OCI-LY7 (cell line): ENCODE data around the gene PTGDS.

Source experiments
- EZH2phosphoT487 ChIP-seq: fragments of 200-600 bp; sonication (generic); IDR thresholded peaks from 2 replicates; pipeline ENCODE4 v1.6.1; 2018; ENCODE audit warnings: low read depth, borderline replicate concordance, mild to moderate bottlenecking, mixed run types, antibody characterized with exemption, low read length, moderate library complexity, mixed read lengths
- TF ChIP-seq, protein P1 (sequence below): fragments of 200-600 bp; sonication (generic); conservative IDR thresholded peaks from 2 replicates; pipeline ENCODE4 v1.5.1; 2014; ENCODE audit warnings: mild to moderate bottlenecking, antibody characterized with exemption, low read length, moderate library complexity, mixed read lengths

DNA sequence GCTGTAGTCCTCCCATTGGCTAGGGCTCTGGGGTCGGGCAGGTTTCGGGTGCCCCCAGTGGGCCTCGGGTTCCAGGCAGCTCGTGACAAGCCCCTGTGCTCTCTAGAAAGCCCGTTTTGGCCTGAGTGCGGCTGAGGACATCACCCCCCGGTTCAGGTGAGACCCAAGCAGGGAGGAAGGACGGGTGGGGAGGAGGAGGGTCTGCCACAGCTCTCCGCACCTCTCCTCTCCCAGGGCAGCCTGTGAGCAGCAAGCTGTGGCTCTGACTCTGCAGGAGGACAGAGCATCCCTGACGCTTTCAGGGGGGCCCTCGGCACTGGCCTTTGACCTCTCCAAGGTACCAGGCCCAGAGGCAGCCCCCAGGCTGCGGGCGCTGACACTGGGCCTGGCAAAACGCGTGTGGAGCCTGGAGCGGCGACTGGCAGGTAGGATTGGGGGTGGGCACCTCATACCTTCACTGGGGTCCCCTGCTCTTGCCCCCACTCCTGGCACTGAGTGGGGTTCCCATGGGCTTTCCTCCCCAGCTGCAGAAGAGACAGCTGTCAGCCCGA is 15.6 kb downstream of the PTGDS start:
- TF ChIP-seq, protein P1, sequence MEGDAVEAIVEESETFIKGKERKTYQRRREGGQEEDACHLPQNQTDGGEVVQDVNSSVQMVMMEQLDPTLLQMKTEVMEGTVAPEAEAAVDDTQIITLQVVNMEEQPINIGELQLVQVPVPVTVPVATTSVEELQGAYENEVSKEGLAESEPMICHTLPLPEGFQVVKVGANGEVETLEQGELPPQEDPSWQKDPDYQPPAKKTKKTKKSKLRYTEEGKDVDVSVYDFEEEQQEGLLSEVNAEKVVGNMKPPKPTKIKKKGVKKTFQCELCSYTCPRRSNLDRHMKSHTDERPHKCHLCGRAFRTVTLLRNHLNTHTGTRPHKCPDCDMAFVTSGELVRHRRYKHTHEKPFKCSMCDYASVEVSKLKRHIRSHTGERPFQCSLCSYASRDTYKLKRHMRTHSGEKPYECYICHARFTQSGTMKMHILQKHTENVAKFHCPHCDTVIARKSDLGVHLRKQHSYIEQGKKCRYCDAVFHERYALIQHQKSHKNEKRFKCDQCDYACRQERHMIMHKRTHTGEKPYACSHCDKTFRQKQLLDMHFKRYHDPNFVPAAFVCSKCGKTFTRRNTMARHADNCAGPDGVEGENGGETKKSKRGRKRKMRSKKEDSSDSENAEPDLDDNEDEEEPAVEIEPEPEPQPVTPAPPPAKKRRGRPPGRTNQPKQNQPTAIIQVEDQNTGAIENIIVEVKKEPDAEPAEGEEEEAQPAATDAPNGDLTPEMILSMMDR, result no peak
- TF ChIP-seq EZH2phosphoT487, result no peak
